Activated naive CD8-positive, alpha-beta T cell (primary cell): ENCODE measurements around the gene GGA1.

Experiments used
- H3K27ac Mint-ChIP-seq: one replicate; pipeline ENCODE4 v1.8.0; 2021; ENCODE audit warnings: mixed read lengths
- H3K27me3 Mint-ChIP-seq: one replicate; pipeline ENCODE4 v1.8.0; 2021; ENCODE audit warnings: mixed read lengths
- H3K36me3 Mint-ChIP-seq: one replicate; pipeline ENCODE4 v1.8.0; 2021; ENCODE audit warnings: mixed read lengths
- H3K4me1 Mint-ChIP-seq: one replicate; pipeline ENCODE4 v1.8.0; 2021; ENCODE audit warnings: low read depth, mixed read lengths
- H3K4me3 Mint-ChIP-seq: one replicate; pipeline ENCODE4 v1.8.0; 2021; ENCODE audit warnings: mild to moderate bottlenecking, mixed read lengths
- H3K9me3 Mint-ChIP-seq: one replicate; pipeline ENCODE4 v1.8.0; 2021; ENCODE audit warnings: low read depth, mixed read lengths

Gene GGA1

GRCh38 chr22:37608477-37609239 lies at the start of gene GGA1:
Gene GGA1, plus strand, starts transcription at chr22:37608834. Its CDS starts 27 bp downstream, at chr22:37608861.
- H3K27me3 Mint-ChIP-seq, result no peaks in the 10 kb centered on the region
- H3K36me3 Mint-ChIP-seq, result no peaks in the 10 kb centered on the region
- peak within 1 kb of the TSS; percentile 97 for H3K27ac Mint-ChIP-seq
- H3K4me3 Mint-ChIP-seq, result peak within 1 kb of the TSS; percentile 93
- H3K9me3 Mint-ChIP-seq, result no peaks in the 10 kb centered on the region
- peaks cover 48% of the 10 kb centered on the region for H3K4me1 Mint-ChIP-seq

- Mint-ChIP-seq H3K9me3 (no peaks in the 10 kb centered on the region), H3K27ac (no peak overlapping the region), H3K27me3 (peaks cover 20% of the 10 kb centered on the region), H3K4me1 (peaks cover 19% of the 10 kb centered on the region), H3K4me3 (peak overlapping the region; percentile 53), H3K36me3 (no peaks in the 10 kb centered on the region)
These were observed 49.1 kb upstream of the GGA1 start for GRCh38 chr22:37559521-37559900.

GRCh38 chr22:37559901-37560607 lies 48.6 kb upstream of the GGA1 start, which contains the start of gene CDC42EP1:
Gene CDC42EP1, plus strand, starts transcription at chr22:37560480. Its CDS starts 5,870 bp downstream, at chr22:37566350.
- Mint-ChIP-seq H3K27me3 (peaks cover 20% of the 10 kb centered on the region), H3K9me3 (no peaks in the 10 kb centered on the region), H3K36me3 (no peaks in the 10 kb centered on the region), H3K4me1 (peaks cover 19% of the 10 kb centered on the region), H3K27ac (no peak within 1 kb of the TSS), H3K4me3 (peak within 1 kb of the TSS; percentile 81)

- Mint-ChIP-seq H3K27me3 (peaks cover 18% of the 10 kb centered on the region), H3K4me3 (peak overlapping the region; percentile 81), H3K4me1 (peaks cover 19% of the 10 kb centered on the region)
These were observed 47.9 kb upstream of the GGA1 start for GRCh38 chr22:37560608-37561211.

GRCh38 chr22:37561212-37562048 lies 47.2 kb upstream of the GGA1 start:
- Mint-ChIP-seq H3K27me3 (peaks cover 18% of the 10 kb centered on the region), H3K9me3 (no peaks in the 10 kb centered on the region), H3K4me1 (peaks cover 21% of the 10 kb centered on the region), H3K27ac (peak overlapping the region; percentile 64), H3K4me3 (peak overlapping the region; percentile 81), H3K36me3 (no peaks in the 10 kb centered on the region)

More at GRCh38 chr22:37560608-37561211, 47.9 kb upstream of the GGA1 start:
- Mint-ChIP-seq H3K9me3 (no peaks in the 10 kb centered on the region), H3K36me3 (no peaks in the 10 kb centered on the region), H3K27ac (no peak overlapping the region)

- Mint-ChIP-seq H3K27me3 (peaks cover 14% of the 10 kb centered on the region), H3K27ac (peak overlapping the region; percentile 64)
These were observed 46.4 kb upstream of the GGA1 start for GRCh38 chr22:37562049-37562875.

GRCh38 chr22:37563153-37564081 lies 45.2 kb upstream of the GGA1 start:
- H3K4me1 Mint-ChIP-seq, result peaks cover 33% of the 10 kb centered on the region
- no peak overlapping the region for H3K27ac Mint-ChIP-seq
- H3K27me3 Mint-ChIP-seq, result peaks cover 13% of the 10 kb centered on the region
- H3K4me3 Mint-ChIP-seq, result no peak overlapping the region
- H3K36me3 Mint-ChIP-seq, result no peaks in the 10 kb centered on the region
- H3K9me3 Mint-ChIP-seq, result no peaks in the 10 kb centered on the region

More at GRCh38 chr22:37562049-37562875, 46.4 kb upstream of the GGA1 start:
- H3K4me3 Mint-ChIP-seq, result peak overlapping the region; percentile 81
- peaks cover 28% of the 10 kb centered on the region for H3K4me1 Mint-ChIP-seq
- no peaks in the 10 kb centered on the region for H3K36me3 Mint-ChIP-seq
- H3K9me3 Mint-ChIP-seq, result no peaks in the 10 kb centered on the region

- Mint-ChIP-seq H3K36me3 (no peaks in the 10 kb centered on the region), H3K27me3 (peaks cover 13% of the 10 kb centered on the region), H3K4me3 (no peak overlapping the region), H3K27ac (no peak overlapping the region), H3K9me3 (no peaks in the 10 kb centered on the region), H3K4me1 (peaks cover 33% of the 10 kb centered on the region)
These were observed 44.4 kb upstream of the GGA1 start for GRCh38 chr22:37564111-37564711.

- Mint-ChIP-seq H3K27me3 (peaks cover 13% of the 10 kb centered on the region), H3K9me3 (no peaks in the 10 kb centered on the region), H3K4me1 (peaks cover 30% of the 10 kb centered on the region), H3K36me3 (no peaks in the 10 kb centered on the region), H3K4me3 (no peak overlapping the region), H3K27ac (no peak overlapping the region)
These were observed 42.8 kb upstream of the GGA1 start for GRCh38 chr22:37565830-37566229.

- Mint-ChIP-seq H3K9me3 (no peaks in the 10 kb centered on the region), H3K36me3 (no peaks in the 10 kb centered on the region), H3K27ac (no peak overlapping the region), H3K4me1 (peaks cover 29% of the 10 kb centered on the region), H3K4me3 (peak overlapping the region; percentile 32), H3K27me3 (peaks cover 13% of the 10 kb centered on the region)
These were observed 42.3 kb upstream of the GGA1 start for GRCh38 chr22:37566329-37566837.

GRCh38 chr22:37566903-37567798 lies 41.5 kb upstream of the GGA1 start:
- H3K4me1 Mint-ChIP-seq, result peaks cover 23% of the 10 kb centered on the region
- H3K9me3 Mint-ChIP-seq, result no peaks in the 10 kb centered on the region
- H3K36me3 Mint-ChIP-seq, result no peaks in the 10 kb centered on the region
- H3K27me3 Mint-ChIP-seq, result peaks cover 8% of the 10 kb centered on the region
- H3K27ac Mint-ChIP-seq, result peak overlapping the region; percentile 22
- H3K4me3 Mint-ChIP-seq, result peak overlapping the region; percentile 66

- Mint-ChIP-seq H3K27ac (no peak overlapping the region), H3K4me3 (no peak overlapping the region), H3K27me3 (peaks cover 7% of the 10 kb centered on the region), H3K9me3 (no peaks in the 10 kb centered on the region), H3K4me1 (peaks cover 20% of the 10 kb centered on the region), H3K36me3 (no peaks in the 10 kb centered on the region)
These were observed 40.6 kb upstream of the GGA1 start for GRCh38 chr22:37568012-37568411.
